Osteoblast (primary cell): Measurements from ENCODE around the gene SPRR4. TPM values are rescaled to one million over a fixed set of nuclear protein-coding genes. Genes with fewer than 3 reads are reported as not detected.

Source experiments
- DNase-seq: peaks from one replicate; pipeline ENCODE4 v3.0.0; 2011; ENCODE audit warnings: low spot score, mixed read lengths; ENCODE audit not compliant: insufficient read length; ENCODE audit errors: missing footprints
- H2AFZ ChIP-seq: 2 replicates; pipeline ENCODE4 v1.6.0; 2011; ENCODE audit warnings: mild to moderate bottlenecking, low read length
- H3K27ac ChIP-seq: 2 replicates; pipeline ENCODE4 v1.5.1; 2011; ENCODE audit warnings: mild to moderate bottlenecking, low read depth, low read length, moderate library complexity
- H3K27me3 ChIP-seq: 2 replicates; pipeline ENCODE4 v1.6.0; 2012; ENCODE audit warnings: mild to moderate bottlenecking, control low read depth, inconsistent platforms, low read length, moderate library complexity; ENCODE audit not compliant: insufficient read depth
- H3K36me3 ChIP-seq: 2 replicates; pipeline ENCODE4 v1.5.1; 2011; ENCODE audit warnings: mild to moderate bottlenecking, low read length, control low read depth, moderate library complexity; ENCODE audit not compliant: insufficient read depth
- H3K4me1 ChIP-seq: 2 replicates; pipeline ENCODE4 v1.5.1; 2011; ENCODE audit warnings: mild to moderate bottlenecking, low read length, control low read depth, moderate library complexity; ENCODE audit not compliant: insufficient read depth
- H3K4me2 ChIP-seq: 2 replicates; pipeline ENCODE4 v1.6.0; 2011; ENCODE audit warnings: mild to moderate bottlenecking, low read length; ENCODE audit not compliant: insufficient read depth
- H3K4me3 ChIP-seq: fragments of 200-600 bp; sonication (generic); 3 replicates; pipeline ENCODE4 v1.5.1; 2012; ENCODE audit warnings: mild to moderate bottlenecking, low read length, inconsistent platforms; ENCODE audit not compliant: insufficient read depth
- H3K79me2 ChIP-seq: 2 replicates; pipeline ENCODE4 v1.6.0; 2012; ENCODE audit warnings: mild to moderate bottlenecking, low read length, control low read depth, inconsistent platforms; ENCODE audit not compliant: insufficient read depth
- H3K9me3 ChIP-seq: 2 replicates; pipeline ENCODE4 v1.5.1; 2011; ENCODE audit warnings: low read depth, low read length, control low read depth
- H4K20me1 ChIP-seq: 2 replicates; pipeline ENCODE4 v1.6.0; 2012; ENCODE audit warnings: mild to moderate bottlenecking, low read length, control low read depth; ENCODE audit not compliant: insufficient read depth
- CTCF ChIP-seq: IDR thresholded peaks from 2 replicates; pipeline ENCODE4 v1.5.1; 2011; ENCODE audit warnings: mild to moderate bottlenecking, low read depth, low read length, moderate library complexity; ENCODE audit errors: extremely low read depth
- total RNA-seq: library from RNA; depleted of rRNA; stranded (reverse); fragments of >200 nt; gene quantifications from 2 replicates; pipeline ENCODE4 v1.2.3, GENCODE V29; 2012

Gene SPRR4
- total RNA-seq, 1 donor: not detected

- Histone ChIP-seq H3K36me3 (no peaks in the 10 kb centered on the region), H3K79me2 (no peaks in the 10 kb centered on the region), H3K4me2 (no peak overlapping the region), H3K27ac (no peak overlapping the region), H3K27me3 (no peaks in the 10 kb centered on the region), H4K20me1 (no peaks in the 10 kb centered on the region), H3K9me3 (no peaks in the 10 kb centered on the region), H2AFZ (no peak overlapping the region), H3K4me1 (no peaks in the 10 kb centered on the region), H3K4me3 (no peak overlapping the region)
- no peak for TF ChIP-seq CTCF
- no peak for DNase-seq
These were observed 10.5 kb upstream of the SPRR4 start for GRCh38 chr1:152959801-152960451.

- no peaks in the 10 kb centered on the region for H3K27me3 ChIP-seq
- H3K4me1 ChIP-seq: no peaks in the 10 kb centered on the region
- H3K36me3 ChIP-seq: no peaks in the 10 kb centered on the region
- no peak overlapping the region for H3K4me2 ChIP-seq
- H3K79me2 ChIP-seq: no peaks in the 10 kb centered on the region
- H3K9me3 ChIP-seq: no peaks in the 10 kb centered on the region
- H2AFZ ChIP-seq: no peak overlapping the region
- TF ChIP-seq CTCF: no peak
- no peak overlapping the region for H3K4me3 ChIP-seq
- DNase-seq: no peak
- no peak overlapping the region for H3K27ac ChIP-seq
- H4K20me1 ChIP-seq: no peaks in the 10 kb centered on the region
These were observed 9.9 kb upstream of the SPRR4 start for GRCh38 chr1:152960452-152961044.

GRCh38 chr1:152961226-152961891 is 9.1 kb upstream of the SPRR4 start:
- Histone ChIP-seq H3K4me3 (no peak overlapping the region), H2AFZ (no peak overlapping the region), H3K27me3 (no peaks in the 10 kb centered on the region), H3K9me3 (no peaks in the 10 kb centered on the region), H3K79me2 (no peaks in the 10 kb centered on the region), H3K27ac (no peak overlapping the region), H3K4me2 (no peak overlapping the region), H3K36me3 (no peaks in the 10 kb centered on the region), H3K4me1 (no peaks in the 10 kb centered on the region), H4K20me1 (no peaks in the 10 kb centered on the region)
- TF ChIP-seq CTCF: no peak
- DNase-seq: no peak

- H4K20me1 ChIP-seq: no peaks in the 10 kb centered on the region
- TF ChIP-seq CTCF: no peak
- H3K27me3 ChIP-seq: no peaks in the 10 kb centered on the region
- no peaks in the 10 kb centered on the region for H3K9me3 ChIP-seq
- no peaks in the 10 kb centered on the region for H3K36me3 ChIP-seq
- no peak overlapping the region for H2AFZ ChIP-seq
- DNase-seq: no peak
- H3K4me1 ChIP-seq: no peaks in the 10 kb centered on the region
- H3K4me3 ChIP-seq: no peak overlapping the region
- no peak overlapping the region for H3K27ac ChIP-seq
- no peaks in the 10 kb centered on the region for H3K79me2 ChIP-seq
- no peak overlapping the region for H3K4me2 ChIP-seq
These were observed 7.5 kb upstream of the SPRR4 start for GRCh38 chr1:152962876-152963415.
